Measurements from ENCODE around the gene RSPO4.

Gene RSPO4

GRCh38 chr20:963795-964194, 38.3 kb downstream of the RSPO4 start:
- TF ChIP-seq, protein P1, sequence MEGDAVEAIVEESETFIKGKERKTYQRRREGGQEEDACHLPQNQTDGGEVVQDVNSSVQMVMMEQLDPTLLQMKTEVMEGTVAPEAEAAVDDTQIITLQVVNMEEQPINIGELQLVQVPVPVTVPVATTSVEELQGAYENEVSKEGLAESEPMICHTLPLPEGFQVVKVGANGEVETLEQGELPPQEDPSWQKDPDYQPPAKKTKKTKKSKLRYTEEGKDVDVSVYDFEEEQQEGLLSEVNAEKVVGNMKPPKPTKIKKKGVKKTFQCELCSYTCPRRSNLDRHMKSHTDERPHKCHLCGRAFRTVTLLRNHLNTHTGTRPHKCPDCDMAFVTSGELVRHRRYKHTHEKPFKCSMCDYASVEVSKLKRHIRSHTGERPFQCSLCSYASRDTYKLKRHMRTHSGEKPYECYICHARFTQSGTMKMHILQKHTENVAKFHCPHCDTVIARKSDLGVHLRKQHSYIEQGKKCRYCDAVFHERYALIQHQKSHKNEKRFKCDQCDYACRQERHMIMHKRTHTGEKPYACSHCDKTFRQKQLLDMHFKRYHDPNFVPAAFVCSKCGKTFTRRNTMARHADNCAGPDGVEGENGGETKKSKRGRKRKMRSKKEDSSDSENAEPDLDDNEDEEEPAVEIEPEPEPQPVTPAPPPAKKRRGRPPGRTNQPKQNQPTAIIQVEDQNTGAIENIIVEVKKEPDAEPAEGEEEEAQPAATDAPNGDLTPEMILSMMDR (IDR thresholded peaks at IDR 0.05), result no peak

GRCh38 chr20:962683-963082, 39.4 kb downstream of the RSPO4 start:
- TF ChIP-seq, protein P1 (IDR thresholded peaks at IDR 0.05), result no peak

DNA sequence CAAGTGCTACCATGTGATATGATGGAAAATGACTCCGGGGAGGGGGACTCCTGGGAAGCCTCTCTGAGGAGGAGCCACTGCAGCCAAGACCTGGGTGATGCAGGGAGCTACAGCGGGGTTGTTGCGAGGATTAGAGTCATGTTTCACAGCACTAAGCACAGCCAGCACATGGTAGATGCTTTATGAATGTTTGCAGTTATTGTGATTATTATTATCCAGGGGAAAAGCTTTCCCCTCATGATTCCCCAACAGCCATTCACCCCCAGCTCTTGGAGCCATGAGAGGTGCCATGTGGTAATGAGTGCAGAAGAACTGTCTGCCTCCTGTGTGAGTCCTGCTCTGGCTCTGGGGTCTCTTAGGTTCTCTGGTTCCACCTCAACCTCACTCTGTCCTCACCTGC, 39.9 kb downstream of the RSPO4 start:
- TF ChIP-seq, protein P1 (IDR thresholded peaks at IDR 0.05), result no peak

- TF ChIP-seq, protein P1 (IDR thresholded peaks at IDR 0.05), result no peak
Observed at GRCh38 chr20:961768-962167, 40.3 kb downstream of the RSPO4 start.

- TF ChIP-seq, protein P1 (IDR thresholded peaks at IDR 0.05), result no peak
Observed at GRCh38 chr20:959996-960615, 42.0 kb downstream of the RSPO4 start.

DNA sequence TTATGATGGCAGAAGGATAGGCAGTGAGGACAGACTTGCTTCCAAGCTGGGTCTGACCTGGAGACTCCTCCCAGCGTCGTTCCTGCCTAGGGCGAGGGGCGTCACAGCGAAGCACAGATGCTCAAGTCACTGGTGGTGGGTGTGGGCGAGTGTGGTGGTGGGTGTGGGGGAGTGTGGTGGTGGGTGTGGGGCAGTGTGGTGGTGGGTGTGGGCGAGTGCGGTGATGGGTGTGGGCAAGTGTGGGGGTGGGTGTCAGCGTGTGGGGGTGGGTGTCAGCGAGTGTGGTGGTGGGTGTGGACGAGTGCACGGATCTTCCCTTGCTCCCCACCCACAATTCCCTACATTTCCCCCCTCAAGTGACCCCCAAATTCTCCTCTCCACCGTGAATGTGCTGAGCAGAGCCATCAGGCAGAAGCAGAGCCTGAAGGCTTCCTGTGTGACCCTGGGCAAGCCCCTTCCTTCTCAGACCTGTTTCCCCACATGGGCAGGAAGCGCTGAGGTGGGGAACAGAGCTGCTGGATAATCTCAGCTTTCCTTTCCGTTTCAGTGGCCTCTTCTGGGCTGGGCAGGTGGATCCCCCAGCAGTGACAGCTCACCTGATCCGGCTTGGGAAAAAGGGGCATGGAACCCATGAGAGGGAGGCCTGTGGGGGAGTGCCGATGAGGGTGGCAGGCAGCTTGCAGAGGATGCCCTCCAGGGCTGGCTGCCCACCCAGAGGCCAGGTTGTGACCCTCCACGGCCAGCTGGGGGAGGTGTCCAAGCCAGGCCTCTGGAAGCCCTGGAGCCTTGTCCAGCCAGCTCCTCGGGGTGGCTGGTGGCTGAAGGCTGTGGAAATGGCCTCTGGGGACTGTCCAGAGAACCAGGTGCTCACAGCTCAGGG, 42.9 kb downstream of the RSPO4 start:
- TF ChIP-seq, protein P1 (IDR thresholded peaks at IDR 0.05), result no peak

GRCh38 chr20:957544-957943, 44.6 kb downstream of the RSPO4 start:
- TF ChIP-seq, protein P1 (IDR thresholded peaks at IDR 0.05), result no peak
